Pancreas (tissue), 10 donors: ENCODE data around the gene GSTT2. TPM values are rescaled to one million over a fixed set of nuclear protein-coding genes. Genes with fewer than 3 reads are reported as not detected.
A peak's percentile ranks its signal among the peaks of the same experiment; 100 is the strongest.

Experiments
- ATAC-seq, 4 donors: fragments of 200-7000 bp; cut with Tn5 transposase; one replicate each; pipeline versions ENCODE4 v1.8.0 to v1.9.1; 2020; ENCODE audit warnings: mild to moderate bottlenecking in 4 of 4, moderate library complexity in 4 of 4
- DNase-seq, 6 donors: peaks; one replicate each; pipeline ENCODE4 v3.0.0-alpha.2; 2020
- FAIRE-seq: peaks from 2 replicates; lab custom pipeline; 2012; peaks lifted over from hg19 to GRCh38; lab: Jason Lieb, UNC
- H3K27ac ChIP-seq, 4 donors: fragments of 200-600 bp; sonication (generic); 1 replicate in 3 of 4; 2 replicates in 1 of 4; pipeline versions ENCODE4 v1.5.0 to v1.8.0; 2020
- H3K27me3 ChIP-seq, 4 donors: fragments of 200-600 bp; one replicate each; pipeline ENCODE4 v1.8.0; 2021
- H3K36me3 ChIP-seq, 3 donors: fragments of 200-600 bp; sonication (generic) in 1 of 3; one replicate each; pipeline versions ENCODE4 v1.5.0 to v1.8.0; 2020 to 2021
- H3K4me1 ChIP-seq, 3 donors: fragments of 200-600 bp; one replicate each; pipeline ENCODE4 v1.8.0; 2021
- H3K4me3 ChIP-seq, 4 donors: fragments of 200-600 bp; sonication (generic) in 2 of 4; one replicate each; pipeline versions ENCODE4 v1.5.0 to v1.8.0; 2020 to 2021
- H3K9me3 ChIP-seq, 4 donors: fragments of 200-600 bp; one replicate each; pipeline ENCODE4 v1.8.0; 2021
- WGBS, 2 donors: extraction: QIAGEN DNeasy Blood & Tissue Kit; methylation state at CpG; one replicate each; pipeline ENCODE4 v1.1.7; 2013; 5-methylcytosine and 5-hydroxymethylcytosine counted together
- intact Hi-C, 3 donors: fragments of 100-400 bp; cut with DNase I; formaldehyde crosslinking; loops; one replicate each; pipeline versions ENCODE4 v1.11.1 to v1.14.2; 2022
- polyA plus RNA-seq, 2 donors: library from polyadenylated mRNA; stranded (reverse); fragments of 200-250 nt; gene quantifications; one replicate each; pipeline ENCODE4 v1.2.3, GENCODE V29; 2013
- total RNA-seq, 6 donors: library from RNA; stranded (reverse); fragmentation: NEBNext Ultra II Directional in 4 of 6; extraction: Animal tissue kit (Norgen Biotek cat#: 25700) in 4 of 6; gene quantifications; one replicate each; pipeline versions ENCODE4 v1.2.1 to v1.2.4, GENCODE V29; 2021 to 2023
- TF ChIP-seq, protein P1 (sequence below), 4 donors: fragments of 200-600 bp; sonication (generic) in 3 of 4; IDR thresholded peaks; one replicate each; pipeline versions ENCODE4 v1.5.0 to v1.8.0; 2021; ENCODE audit warnings: antibody characterized with exemption in 4 of 4
- donor health status: healthy with polysubstance abuse.
- donor health status: DM: no; HTN: no; CAD: no; lungs with moderate emphysema.
- donor health status: DM: no; HTN: no; CAD: no.
- donor health status: control.
- donor health status: control.
- donor health status: Bipolar disorder and iron deficiency.
- donor health status: DM: yes; HTN: yes; CAD: no.
- donor health status: DM: no; HTN: no; CAD: no.
- donor health status: DM: no; HTN: no; CAD: no.
- donor health status: DM: yes; HTN: yes; CAD: no.

Gene GSTT2
- total and polyA plus RNA-seq, 8 donors = 0.54 to 1.5 (median 1.0) TPM; not detected in 3

- 75 to 81% methylated on average over 6 of the region's 6 CpGs for WGBS, 2 donors
- TF ChIP-seq, protein P1, sequence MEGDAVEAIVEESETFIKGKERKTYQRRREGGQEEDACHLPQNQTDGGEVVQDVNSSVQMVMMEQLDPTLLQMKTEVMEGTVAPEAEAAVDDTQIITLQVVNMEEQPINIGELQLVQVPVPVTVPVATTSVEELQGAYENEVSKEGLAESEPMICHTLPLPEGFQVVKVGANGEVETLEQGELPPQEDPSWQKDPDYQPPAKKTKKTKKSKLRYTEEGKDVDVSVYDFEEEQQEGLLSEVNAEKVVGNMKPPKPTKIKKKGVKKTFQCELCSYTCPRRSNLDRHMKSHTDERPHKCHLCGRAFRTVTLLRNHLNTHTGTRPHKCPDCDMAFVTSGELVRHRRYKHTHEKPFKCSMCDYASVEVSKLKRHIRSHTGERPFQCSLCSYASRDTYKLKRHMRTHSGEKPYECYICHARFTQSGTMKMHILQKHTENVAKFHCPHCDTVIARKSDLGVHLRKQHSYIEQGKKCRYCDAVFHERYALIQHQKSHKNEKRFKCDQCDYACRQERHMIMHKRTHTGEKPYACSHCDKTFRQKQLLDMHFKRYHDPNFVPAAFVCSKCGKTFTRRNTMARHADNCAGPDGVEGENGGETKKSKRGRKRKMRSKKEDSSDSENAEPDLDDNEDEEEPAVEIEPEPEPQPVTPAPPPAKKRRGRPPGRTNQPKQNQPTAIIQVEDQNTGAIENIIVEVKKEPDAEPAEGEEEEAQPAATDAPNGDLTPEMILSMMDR (IDR thresholded peaks at IDR 0.05) = no peak
- H3K36me3 ChIP-seq = no peaks in the 10 kb centered on the region
- no peak for FAIRE-seq
- intact Hi-C loops = loop anchor here in 1 of 3 donors (10.0 kb wide), 1 partner anchor 166 kb away; no protein-coding TSS in a partner anchor
- H3K4me1 ChIP-seq = peaks cover 0 to 8% (median 0%) of the 10 kb centered on the region in 3 donors
- no peak overlapping the region for H3K4me3 ChIP-seq
- H3K9me3 ChIP-seq = no peaks in the 10 kb centered on the region
- H3K27ac ChIP-seq = no peak overlapping the region
- no peak for ATAC-seq
- DNase-seq = no peak
- no peaks in the 10 kb centered on the region for H3K27me3 ChIP-seq
These were observed 28.7 kb downstream of the GSTT2 start for GRCh38 chr22:24008381-24009226.

GRCh38 chr22:24009227-24010017 is 29.5 kb downstream of the GSTT2 start:
- WGBS, 2 donors = 81 to 82% methylated on average over 7 of the region's 7 CpGs
- Histone ChIP-seq H3K27ac (no peak overlapping the region), H3K4me1 (peaks cover 0 to 8% (median 0%) of the 10 kb centered on the region in 3 donors), H3K4me3 (no peak overlapping the region), H3K27me3 (no peaks in the 10 kb centered on the region), H3K9me3 (no peaks in the 10 kb centered on the region), H3K36me3 (no peaks in the 10 kb centered on the region)
- ATAC-seq = no peak
- TF ChIP-seq, protein P1 (IDR thresholded peaks at IDR 0.05) = no peak
- FAIRE-seq = no peak
- no peak for DNase-seq
- intact Hi-C loops = loop anchor here in 1 of 3 donors (10.0 kb wide), 1 partner anchor 165 kb away; no protein-coding TSS in a partner anchor

DNA sequence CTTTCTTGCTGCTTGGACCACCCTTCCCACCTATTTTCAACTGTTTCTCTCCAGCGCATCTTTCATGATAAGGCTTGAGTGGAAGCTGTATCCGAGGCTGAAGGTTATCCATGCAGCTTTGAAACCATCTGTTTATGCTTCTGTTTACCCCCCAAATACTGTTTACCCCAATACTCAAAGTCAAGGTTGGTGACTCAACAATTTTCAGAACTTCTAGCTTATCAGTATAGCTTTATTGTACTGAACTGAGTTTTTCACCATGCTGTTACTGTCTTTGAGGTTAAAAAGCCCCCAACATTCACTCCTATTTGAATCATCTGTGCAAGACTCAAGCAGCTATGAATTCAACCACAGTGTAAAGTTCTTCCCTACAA is 30.1 kb downstream of the GSTT2 start:
- H3K4me1 ChIP-seq = peaks cover 0 to 8% (median 0%) of the 10 kb centered on the region in 3 donors
- WGBS, 2 donors = 92 to 98% methylated on average over 2 of the region's 2 CpGs

GRCh38 chr22:24011735-24012068 is 31.8 kb downstream of the GSTT2 start:
- Histone ChIP-seq H3K4me1 (peaks cover 0 to 8% (median 0%) of the 10 kb centered on the region in 3 donors), H3K9me3 (no peaks in the 10 kb centered on the region), H3K4me3 (peak overlapping the region; percentile 52 to 97 (median 87)), H3K27ac (peak overlapping the region; percentile 82 to 97 (median 89)), H3K36me3 (no peaks in the 10 kb centered on the region), H3K27me3 (no peaks in the 10 kb centered on the region)
- FAIRE-seq (no peak), DNase-seq (peak; percentile 32 to 70 (median 61)), ATAC-seq (peak; percentile 63 to 72 (median 67))
- WGBS, 2 donors = 0 to 1% methylated on average over 10 of the region's 10 CpGs
- TF ChIP-seq, protein P1 (IDR thresholded peaks at IDR 0.05) = no peak
- intact Hi-C loops = no loop called here

More for the DNA sequence above, 30.1 kb downstream of the GSTT2 start:
- ATAC-seq (no peak), DNase-seq (no peak), FAIRE-seq (no peak)
- TF ChIP-seq, protein P1 (IDR thresholded peaks at IDR 0.05) = no peak
- intact Hi-C loops = no loop called here
- Histone ChIP-seq H3K27ac (no peak overlapping the region), H3K36me3 (no peaks in the 10 kb centered on the region), H3K27me3 (no peaks in the 10 kb centered on the region), H3K9me3 (no peaks in the 10 kb centered on the region), H3K4me3 (no peak overlapping the region)
